Natural killer cell (primary cell): ENCODE results near the gene ACOX3. TPM values are rescaled to one million over a fixed set of nuclear protein-coding genes. Genes with fewer than 3 reads are reported as not detected.

Source experiments
- ATAC-seq, 3 donors: fragments of 150-1000 bp in 2 of 3; fragments of 200-7000 bp in 1 of 3; cut with Tn5 transposase; 1 replicate in 1 of 3; 2 replicates in 2 of 3; pipeline ENCODE4 v1.10.0; 2021; ENCODE audit warnings: mild to moderate bottlenecking in 2 of 3, moderate library complexity in 2 of 3
- DNase-seq, 2 donors: peaks; one replicate each; pipeline versions ENCODE4 v3.0.0 to v3.0.0-alpha.2; 2013 to 2021; ENCODE audit warnings: mixed read lengths in 1 of 2
- H3K27ac ChIP-seq: one replicate; pipeline ENCODE4 v1.5.1; 2013; ENCODE audit warnings: mild to moderate bottlenecking, low read length
- H3K27me3 ChIP-seq: one replicate; pipeline ENCODE4 v1.6.1; 2013; ENCODE audit warnings: low read length; ENCODE audit not compliant: control insufficient read depth, insufficient read depth
- H3K36me3 ChIP-seq: one replicate; pipeline ENCODE4 v1.6.1; 2013; ENCODE audit warnings: low read length; ENCODE audit not compliant: control insufficient read depth, insufficient read depth
- H3K4me1 ChIP-seq: one replicate; pipeline ENCODE4 v1.6.1; 2013; ENCODE audit warnings: low read length; ENCODE audit not compliant: control insufficient read depth, insufficient read depth
- H3K4me3 ChIP-seq: one replicate; pipeline ENCODE4 v1.5.1; 2013; ENCODE audit warnings: low read length
- H3K9me3 ChIP-seq: one replicate; pipeline ENCODE4 v1.6.1; 2013; ENCODE audit warnings: low read length; ENCODE audit not compliant: control insufficient read depth, insufficient read depth
- H3K27ac Mint-ChIP-seq, 2 donors: one replicate each; pipeline ENCODE4 v1.8.0; 2022; ENCODE audit warnings: mild to moderate bottlenecking in 2 of 2, mixed read lengths in 2 of 2, moderate library complexity in 1 of 2
- H3K27me3 Mint-ChIP-seq, 2 donors: one replicate each; pipeline ENCODE4 v1.8.0; 2022; ENCODE audit warnings: low read depth in 2 of 2, mixed read lengths in 2 of 2
- H3K36me3 Mint-ChIP-seq: one replicate; pipeline ENCODE4 v1.8.0; 2022; ENCODE audit warnings: mixed read lengths
- H3K4me1 Mint-ChIP-seq, 2 donors: one replicate each; pipeline ENCODE4 v1.8.0; 2022; ENCODE audit warnings: mixed read lengths in 2 of 2
- H3K4me3 Mint-ChIP-seq: one replicate; pipeline ENCODE4 v1.8.0; 2022; ENCODE audit warnings: mild to moderate bottlenecking, moderate library complexity, mixed read lengths
- H3K9me3 Mint-ChIP-seq, 2 donors: one replicate each; pipeline ENCODE4 v1.8.0; 2022; ENCODE audit warnings: mixed read lengths in 2 of 2
- CTCF ChIP-seq: fragments of 200-600 bp; IDR thresholded peaks from one replicate; pipeline ENCODE4 v1.8.0; 2022; ENCODE audit warnings: antibody characterized with exemption
- WGBS: methylation state at CpG from one replicate; pipeline ENCODE4 v1.1.7; 2013; ENCODE audit warnings: missing lambda C conversion rate; ENCODE audit not compliant: insufficient coverage; 5-methylcytosine and 5-hydroxymethylcytosine counted together
- intact Hi-C: fragments of 100-400 bp; cut with micrococcal nuclease; formaldehyde crosslinking; loops from one replicate; pipeline ENCODE4 v1.14.2; 2022
- total RNA-seq, 4 donors: library from RNA; stranded (reverse); fragments of 120-200 nt in 1 of 4; gene quantifications; one replicate each; pipeline versions ENCODE4 v1.2.3 to v1.2.4, GENCODE V29; 2013 to 2022

ACOX3 gene
- total RNA-seq, 3 donors from 2014 or later (not counting 1 experiment from before 2014, with no cell fraction given), result 12.4 to 18.3 (median 15.4) TPM

DNA sequence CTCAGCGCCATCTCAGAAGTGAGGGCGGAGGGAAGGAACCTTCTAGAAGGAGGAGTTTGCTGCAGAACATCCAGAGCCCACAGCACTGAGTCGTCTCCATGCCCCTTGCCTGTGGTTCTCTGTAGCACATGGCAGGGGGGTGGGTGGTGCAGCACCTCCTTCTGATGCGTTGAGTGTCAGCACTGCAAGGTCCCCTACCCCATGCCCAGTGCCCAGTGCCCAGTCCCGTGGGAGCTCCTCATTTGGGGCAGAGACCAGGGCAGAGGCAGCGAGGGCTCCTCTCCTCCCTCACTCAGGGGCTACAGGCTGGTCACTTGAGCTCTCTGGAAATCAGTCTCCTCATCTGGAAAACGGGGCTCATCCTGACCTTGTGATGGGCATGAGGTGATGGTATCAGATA, 92.9 kb downstream of the ACOX3 start:
- Histone ChIP-seq H3K9me3 (no peaks in the 10 kb centered on the region), H3K4me3 (no peak overlapping the region), H3K4me1 (no peaks in the 10 kb centered on the region), H3K36me3 (no peaks in the 10 kb centered on the region), H3K27me3 (peaks cover 2% of the 10 kb centered on the region), H3K27ac (no peak overlapping the region)
- TF ChIP-seq CTCF, result no peak
- Mint-ChIP-seq H3K4me1 (no peaks in the 10 kb centered on the region), H3K36me3 (no peaks in the 10 kb centered on the region), H3K27me3 (no peaks in the 10 kb centered on the region), H3K9me3 (no peaks in the 10 kb centered on the region), H3K4me3 (no peak overlapping the region), H3K27ac (no peak overlapping the region)
- intact Hi-C loops, result no loop called here
- ATAC-seq (no peak), DNase-seq (no peak)
- 81% methylated on average over 7 of the region's 7 CpGs for WGBS

DNA sequence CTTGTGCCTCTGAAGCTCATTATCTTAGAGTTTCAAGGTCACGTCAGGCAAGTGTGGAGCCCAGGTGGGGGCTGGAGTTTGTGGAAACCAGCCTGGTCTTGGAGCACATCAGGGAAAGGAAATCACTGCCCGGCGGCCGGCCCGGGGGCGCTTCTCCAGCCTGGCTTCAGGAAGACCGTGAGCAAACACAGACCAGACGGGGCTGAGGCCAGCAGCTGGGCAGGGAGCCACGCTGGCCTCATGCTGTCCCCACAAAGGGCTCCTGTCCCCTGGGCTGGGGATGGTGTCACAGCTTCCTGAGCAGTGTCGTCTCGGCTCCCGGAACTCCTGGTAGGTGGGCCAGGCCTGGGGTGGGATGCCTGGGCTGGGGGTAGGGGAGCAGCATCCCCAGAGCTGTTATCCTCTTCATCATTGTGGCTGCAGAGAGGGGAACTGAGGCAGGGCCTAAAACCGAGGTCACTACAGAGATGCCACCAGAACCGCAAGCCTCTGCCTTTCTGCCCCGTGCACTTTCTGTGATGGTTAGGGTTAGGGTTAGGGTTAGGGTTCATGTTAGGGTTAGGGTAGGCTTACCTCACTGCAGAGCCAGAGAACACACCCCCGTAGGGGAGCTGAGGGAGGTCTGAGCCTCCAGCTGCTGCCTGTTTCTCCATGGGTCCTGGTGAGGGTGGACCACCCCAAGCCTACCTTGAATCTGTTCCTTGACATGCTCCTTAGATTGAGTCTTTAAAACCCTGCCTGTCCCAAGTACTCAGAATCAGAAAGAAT, 93.5 kb downstream of the ACOX3 start:
- no peak for DNase-seq
- TF ChIP-seq CTCF, result no peak
- Histone ChIP-seq H3K4me1 (no peaks in the 10 kb centered on the region), H3K27me3 (peaks cover 2% of the 10 kb centered on the region), H3K27ac (no peak overlapping the region), H3K4me3 (no peak overlapping the region), H3K9me3 (no peaks in the 10 kb centered on the region), H3K36me3 (no peaks in the 10 kb centered on the region)
- H3K27me3 Mint-ChIP-seq, result peaks cover 0 to 1% of the 10 kb centered on the region in 2 donors
- no peak overlapping the region for H3K27ac Mint-ChIP-seq
- 89% methylated on average over 16 of the region's 16 CpGs for WGBS
- H3K9me3 Mint-ChIP-seq, result no peaks in the 10 kb centered on the region
- H3K4me1 Mint-ChIP-seq, result no peaks in the 10 kb centered on the region
- no peak overlapping the region for H3K4me3 Mint-ChIP-seq
- no peak for ATAC-seq
- intact Hi-C loops, result no loop called here
- no peaks in the 10 kb centered on the region for H3K36me3 Mint-ChIP-seq

- Mint-ChIP-seq H3K4me3 (no peak overlapping the region), H3K4me1 (no peaks in the 10 kb centered on the region), H3K36me3 (no peaks in the 10 kb centered on the region), H3K27me3 (peaks cover 3 to 7% of the 10 kb centered on the region in 2 donors), H3K27ac (no peak overlapping the region), H3K9me3 (no peaks in the 10 kb centered on the region)
- intact Hi-C loops, result no loop called here
- 91% methylated on average over 39 of the region's 39 CpGs for WGBS
- no peak overlapping the region for H3K4me3 ChIP-seq
- DNase-seq (no peak), ATAC-seq (no peak)
- peaks cover 2% of the 10 kb centered on the region for H3K27me3 ChIP-seq
- no peaks in the 10 kb centered on the region for H3K4me1 ChIP-seq
- TF ChIP-seq CTCF, result no peak
- no peaks in the 10 kb centered on the region for H3K36me3 ChIP-seq
- no peak overlapping the region for H3K27ac ChIP-seq
- H3K9me3 ChIP-seq, result no peaks in the 10 kb centered on the region
Measured at GRCh38 chr4:8345946-8346814, 94.3 kb downstream of the ACOX3 start.
